Fibroblast of lung (primary cell): ENCODE results near the gene SERPINA9. TPM values are rescaled to one million over a fixed set of nuclear protein-coding genes. Genes with fewer than 3 reads are reported as not detected.

Experiments
- DNase-seq, 2 donors: peaks; one replicate each; pipeline versions ENCODE4 v3.0.0 to v3.0.0-alpha.2; 2010; ENCODE audit warnings: low read depth in 2 of 2
- H2AFZ ChIP-seq: 2 replicates; pipeline ENCODE4 v1.5.1; 2012; ENCODE audit warnings: low read length, control low read depth, inconsistent platforms
- H3K27ac ChIP-seq: 2 replicates; pipeline ENCODE4 v1.5.1; 2011; ENCODE audit warnings: low read length, control low read depth; ENCODE audit not compliant: insufficient read depth
- H3K27me3 ChIP-seq: 2 replicates; pipeline ENCODE4 v1.5.1; 2011; ENCODE audit warnings: mild to moderate bottlenecking, low read length; ENCODE audit not compliant: control insufficient read depth, insufficient read depth
- H3K36me3 ChIP-seq: 2 replicates; pipeline ENCODE4 v1.5.1; 2011; ENCODE audit warnings: low read length; ENCODE audit not compliant: control insufficient read depth, insufficient read depth
- H3K4me1 ChIP-seq: 2 replicates; pipeline ENCODE4 v1.5.1; 2011; ENCODE audit warnings: low read length; ENCODE audit not compliant: control insufficient read depth, insufficient read depth; ENCODE audit errors: extremely low read depth
- H3K4me2 ChIP-seq: 2 replicates; pipeline ENCODE4 v1.5.1; 2011; ENCODE audit warnings: low read length, control low read depth; ENCODE audit not compliant: insufficient read depth; ENCODE audit errors: extremely low read depth
- H3K4me3 ChIP-seq, 4 experiments: fragments of 200-600 bp in 1 of 4; sonication (generic) in 1 of 4; replicated peaks in 1 of 4; 2 replicates each; pipeline ENCODE4 v1.5.1; 2011 to 2016; ENCODE audit warnings: low read length in 4 of 4, low read depth in 3 of 4, mild to moderate bottlenecking in 3 of 4, control low read depth in 2 of 4, inconsistent platforms in 1 of 4, mixed read lengths in 1 of 4; ENCODE audit not compliant: insufficient read depth in 1 of 4; ENCODE audit errors: control extremely low read depth in 1 of 4
- H3K79me2 ChIP-seq: 2 replicates; pipeline ENCODE4 v1.5.1; 2012; ENCODE audit warnings: mild to moderate bottlenecking, low read length, inconsistent platforms; ENCODE audit not compliant: control insufficient read depth, insufficient read depth
- H3K9ac ChIP-seq: 2 replicates; pipeline ENCODE4 v1.5.1; 2011; ENCODE audit warnings: mild to moderate bottlenecking, low read length, control low read depth; ENCODE audit not compliant: insufficient read depth
- H3K9me3 ChIP-seq: 2 replicates; pipeline ENCODE4 v1.5.1; 2012; ENCODE audit warnings: low read depth, low read length; ENCODE audit not compliant: control insufficient read depth, insufficient read depth
- H4K20me1 ChIP-seq: 2 replicates; pipeline ENCODE4 v1.5.1; 2011; ENCODE audit warnings: low read length; ENCODE audit not compliant: control insufficient read depth, insufficient read depth; ENCODE audit errors: extremely low read depth
- EZH2 ChIP-seq: IDR thresholded peaks from 2 replicates; pipeline ENCODE4 v1.5.1; 2012; ENCODE audit warnings: low read length, control low read depth, mild to moderate bottlenecking; ENCODE audit errors: missing control alignments
- polyA plus RNA-seq, 2 donors: library from polyadenylated mRNA; depleted of rRNA in 1 of 2; stranded (reverse) in 1 of 2; unstranded in 1 of 2; fragments of >200 nt; gene quantifications; 2 replicates each; pipeline ENCODE4 v1.2.1, GENCODE V29; 2011 to 2012; ENCODE audit warnings: missing spikeins in 1 of 2
- total RNA-seq: library from RNA; depleted of rRNA; stranded (reverse); fragments of >200 nt; gene quantifications from 2 replicates; pipeline ENCODE4 v1.2.1, GENCODE V29; 2014
- TF ChIP-seq, protein P1 (sequence below), 2 donors: IDR thresholded peaks in 1 of 2; conservative IDR thresholded peaks in 1 of 2; 1 replicate in 1 of 2; 2 replicates in 1 of 2; pipeline ENCODE4 v1.5.1; 2011 to 2012; ENCODE audit warnings: low read length in 2 of 2, control low read depth in 1 of 2, inconsistent platforms in 1 of 2, low read depth in 1 of 2, mild to moderate bottlenecking in 1 of 2

SERPINA9 gene
- total and polyA plus RNA-seq, 2 donors (not counting 1 experiment from before 2014, with no cell fraction given) = not detected

DNA sequence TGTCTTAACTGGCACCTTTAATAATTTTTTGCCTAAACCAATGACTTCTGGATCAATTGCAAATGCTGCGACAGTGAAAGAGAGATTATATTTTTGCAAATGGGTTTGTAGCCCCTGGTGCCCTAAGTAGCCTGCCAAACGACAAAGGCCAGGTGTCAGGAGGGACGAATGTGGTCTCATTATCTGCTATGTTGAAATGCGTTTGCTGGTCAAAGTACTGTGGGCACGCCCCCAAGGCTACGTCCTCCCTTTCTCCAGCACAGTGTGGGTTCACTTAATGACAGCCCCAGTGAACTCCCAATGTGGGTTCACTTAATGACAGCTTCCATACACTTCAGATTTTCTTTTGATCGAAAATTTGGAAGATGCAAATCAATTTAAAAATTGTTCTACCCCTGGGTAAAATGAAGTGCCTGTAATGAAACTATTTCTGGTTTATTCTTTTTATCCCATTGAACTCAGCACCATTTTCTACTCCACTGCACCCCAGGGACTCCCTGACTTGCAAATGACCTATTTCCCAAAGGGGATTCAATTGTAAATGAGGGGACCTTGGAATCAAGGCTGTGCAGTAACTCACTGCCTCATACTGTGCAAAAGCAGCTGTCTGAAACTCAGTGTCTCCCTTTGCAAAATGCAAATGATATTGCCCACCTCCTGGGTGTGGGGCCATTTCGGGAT, 24.8 kb downstream of the SERPINA9 start:
- Histone ChIP-seq H3K9me3 (no peaks in the 10 kb centered on the region), H3K27ac (no peak overlapping the region), H3K4me3 (no peak overlapping the region), H3K36me3 (no peaks in the 10 kb centered on the region), H4K20me1 (no peaks in the 10 kb centered on the region), H3K79me2 (no peaks in the 10 kb centered on the region), H3K27me3 (no peaks in the 10 kb centered on the region), H3K4me1 (no peaks in the 10 kb centered on the region), H3K9ac (no peak overlapping the region), H3K4me2 (no peak overlapping the region), H2AFZ (no peak overlapping the region)
- no peak for DNase-seq
- TF ChIP-seq, protein P1, sequence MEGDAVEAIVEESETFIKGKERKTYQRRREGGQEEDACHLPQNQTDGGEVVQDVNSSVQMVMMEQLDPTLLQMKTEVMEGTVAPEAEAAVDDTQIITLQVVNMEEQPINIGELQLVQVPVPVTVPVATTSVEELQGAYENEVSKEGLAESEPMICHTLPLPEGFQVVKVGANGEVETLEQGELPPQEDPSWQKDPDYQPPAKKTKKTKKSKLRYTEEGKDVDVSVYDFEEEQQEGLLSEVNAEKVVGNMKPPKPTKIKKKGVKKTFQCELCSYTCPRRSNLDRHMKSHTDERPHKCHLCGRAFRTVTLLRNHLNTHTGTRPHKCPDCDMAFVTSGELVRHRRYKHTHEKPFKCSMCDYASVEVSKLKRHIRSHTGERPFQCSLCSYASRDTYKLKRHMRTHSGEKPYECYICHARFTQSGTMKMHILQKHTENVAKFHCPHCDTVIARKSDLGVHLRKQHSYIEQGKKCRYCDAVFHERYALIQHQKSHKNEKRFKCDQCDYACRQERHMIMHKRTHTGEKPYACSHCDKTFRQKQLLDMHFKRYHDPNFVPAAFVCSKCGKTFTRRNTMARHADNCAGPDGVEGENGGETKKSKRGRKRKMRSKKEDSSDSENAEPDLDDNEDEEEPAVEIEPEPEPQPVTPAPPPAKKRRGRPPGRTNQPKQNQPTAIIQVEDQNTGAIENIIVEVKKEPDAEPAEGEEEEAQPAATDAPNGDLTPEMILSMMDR (conservative IDR thresholded peaks at IDR 0.05 in 1 of 2, IDR thresholded peaks at IDR 0.05 in 1 of 2; ENCODE audit: low read depth in 1 of 2, low read length in 2 of 2) = no peak
- TF ChIP-seq EZH2 = no peak

DNA sequence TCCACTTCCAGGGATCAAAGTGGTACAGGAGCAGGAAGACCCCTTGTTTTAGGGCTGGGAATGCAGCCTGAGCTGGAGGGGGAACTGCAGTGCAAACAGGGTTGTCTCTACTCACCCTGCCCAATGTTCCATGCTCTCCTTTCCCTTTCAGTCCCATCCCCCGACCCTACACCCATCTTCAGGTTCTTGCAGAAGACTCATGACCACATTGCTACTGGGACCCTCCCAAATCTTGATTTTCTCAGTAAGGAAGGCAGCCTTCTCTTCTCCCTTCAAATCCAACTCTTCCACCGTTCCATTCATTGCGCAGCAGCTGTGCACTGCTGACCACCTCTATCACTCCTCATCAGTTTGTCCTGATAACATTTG, 25.3 kb downstream of the SERPINA9 start:
- Histone ChIP-seq H3K4me1 (no peaks in the 10 kb centered on the region), H3K36me3 (no peaks in the 10 kb centered on the region), H3K9me3 (no peaks in the 10 kb centered on the region), H3K27me3 (no peaks in the 10 kb centered on the region), H3K27ac (no peak overlapping the region), H2AFZ (no peak overlapping the region), H3K4me3 (no peak overlapping the region), H4K20me1 (no peaks in the 10 kb centered on the region), H3K9ac (no peak overlapping the region), H3K4me2 (no peak overlapping the region), H3K79me2 (no peaks in the 10 kb centered on the region)
- no peak for DNase-seq
- no peak for TF ChIP-seq EZH2
- TF ChIP-seq, protein P1 (conservative IDR thresholded peaks at IDR 0.05 in 1 of 2, IDR thresholded peaks at IDR 0.05 in 1 of 2; ENCODE audit: low read depth in 1 of 2, low read length in 2 of 2) = no peak

DNA sequence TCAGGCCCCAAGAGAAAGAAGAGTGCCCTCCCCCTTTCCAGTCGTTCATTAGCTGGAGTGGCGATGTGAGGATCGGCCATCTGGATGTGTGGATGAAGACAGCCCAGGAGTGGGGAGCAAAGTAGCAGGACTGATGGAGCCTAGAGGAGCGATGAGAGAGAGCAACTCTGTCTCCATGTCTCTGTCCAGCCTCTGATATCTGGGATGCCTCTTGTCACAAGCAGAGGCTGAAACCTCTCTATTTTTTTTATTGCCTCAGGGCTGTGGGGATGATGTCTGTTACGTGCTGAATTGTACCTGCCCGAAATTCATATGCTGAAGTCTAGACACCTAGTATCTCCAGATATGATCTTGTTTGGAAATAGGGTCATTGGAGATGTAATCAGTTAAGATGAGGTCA, 26.1 kb downstream of the SERPINA9 start:
- H3K4me1 ChIP-seq = no peaks in the 10 kb centered on the region
- TF ChIP-seq, protein P1 (conservative IDR thresholded peaks at IDR 0.05 in 1 of 2, IDR thresholded peaks at IDR 0.05 in 1 of 2; ENCODE audit: low read depth in 1 of 2, low read length in 2 of 2) = no peak
- no peak for TF ChIP-seq EZH2
- no peak overlapping the region for H3K4me3 ChIP-seq
- no peak overlapping the region for H3K27ac ChIP-seq
- H3K36me3 ChIP-seq = no peaks in the 10 kb centered on the region
- no peaks in the 10 kb centered on the region for H4K20me1 ChIP-seq
- no peak for DNase-seq
- H3K9ac ChIP-seq = no peak overlapping the region
- no peak overlapping the region for H3K4me2 ChIP-seq
- H3K27me3 ChIP-seq = no peaks in the 10 kb centered on the region
- H3K79me2 ChIP-seq = no peaks in the 10 kb centered on the region
- no peak overlapping the region for H2AFZ ChIP-seq
- H3K9me3 ChIP-seq = no peaks in the 10 kb centered on the region
